GM19035 (cell line): ENCODE data around the gene GIT2.
"Not testable (repeated sequence)": the region's sequence is repeated elsewhere in the genome, so short reads cannot be mapped to it uniquely, and the experiment has no call there.

ENCODE experiments used
- ATAC-seq: cut with Tn5 transposase; IDR thresholded peaks from one replicate; pipeline ENCODE4 v1.9.1; 2021; ENCODE audit not compliant: unreplicated experiment

The GIT2 gene

DNA sequence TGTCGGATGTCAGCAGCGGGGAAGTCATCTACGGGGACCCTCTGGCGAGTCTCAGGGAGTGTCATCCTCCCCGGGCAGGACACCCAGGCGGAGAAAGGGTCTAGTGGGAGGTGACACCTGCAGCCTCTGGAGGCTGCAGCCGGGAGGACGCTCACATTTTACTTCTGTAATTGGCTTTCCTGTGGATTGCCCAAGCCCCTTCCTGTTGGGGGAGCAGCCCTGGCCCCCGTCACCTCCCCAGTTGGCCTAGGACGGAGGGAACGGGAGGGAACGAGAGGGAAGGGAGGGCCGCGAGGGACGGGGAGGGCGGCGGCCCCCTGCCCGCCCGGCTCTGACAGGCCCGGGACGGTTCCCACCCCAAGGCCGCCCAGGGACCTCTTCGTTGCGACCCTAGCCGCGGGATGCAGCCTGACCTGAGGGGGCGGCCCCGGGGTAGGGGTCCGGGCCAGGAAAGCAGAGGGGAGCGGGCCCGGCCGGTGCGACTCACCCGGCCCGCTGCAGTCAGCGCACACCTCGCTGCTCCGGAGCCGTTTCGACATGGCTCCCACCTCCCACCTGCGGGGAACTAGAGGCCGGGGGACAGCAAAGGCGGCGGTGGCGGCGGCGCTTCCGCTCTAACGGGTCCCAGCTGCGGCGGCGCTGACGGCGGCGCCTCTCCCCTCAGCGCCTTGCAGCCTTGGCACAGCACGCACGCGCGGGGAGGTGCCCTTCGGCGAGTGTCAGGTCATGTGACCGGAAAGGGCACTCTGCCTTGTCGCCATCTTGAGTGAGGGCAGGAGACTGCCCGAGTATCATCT lies at the start of gene GIT2:
TSS of gene GIT2 (minus strand) at position 683 of the 797 bp plus-strand sequence. CDS start at position 539, 144 bp downstream.
- ATAC-seq, result peak; percentile 56

DNA sequence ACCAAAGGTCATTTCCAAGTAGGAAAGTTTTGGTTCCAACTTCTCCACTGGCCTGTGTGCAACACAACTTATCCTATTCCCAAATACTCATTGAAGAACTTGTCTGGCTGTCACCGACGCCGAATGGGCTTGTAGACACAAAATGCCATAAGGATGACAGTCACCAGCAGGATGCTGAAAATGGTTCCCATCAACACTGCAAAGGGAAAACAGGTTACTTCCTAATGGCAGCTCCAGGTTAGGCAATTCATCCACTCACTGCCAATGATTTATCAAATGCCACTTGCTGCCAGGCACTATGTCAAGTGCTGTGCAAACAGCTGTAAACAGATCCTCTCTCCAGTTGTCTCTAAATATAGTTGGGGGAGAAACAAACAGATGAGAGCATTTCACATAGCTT lies 46.1 kb upstream of the GIT2 start:
- no peak for ATAC-seq

DNA sequence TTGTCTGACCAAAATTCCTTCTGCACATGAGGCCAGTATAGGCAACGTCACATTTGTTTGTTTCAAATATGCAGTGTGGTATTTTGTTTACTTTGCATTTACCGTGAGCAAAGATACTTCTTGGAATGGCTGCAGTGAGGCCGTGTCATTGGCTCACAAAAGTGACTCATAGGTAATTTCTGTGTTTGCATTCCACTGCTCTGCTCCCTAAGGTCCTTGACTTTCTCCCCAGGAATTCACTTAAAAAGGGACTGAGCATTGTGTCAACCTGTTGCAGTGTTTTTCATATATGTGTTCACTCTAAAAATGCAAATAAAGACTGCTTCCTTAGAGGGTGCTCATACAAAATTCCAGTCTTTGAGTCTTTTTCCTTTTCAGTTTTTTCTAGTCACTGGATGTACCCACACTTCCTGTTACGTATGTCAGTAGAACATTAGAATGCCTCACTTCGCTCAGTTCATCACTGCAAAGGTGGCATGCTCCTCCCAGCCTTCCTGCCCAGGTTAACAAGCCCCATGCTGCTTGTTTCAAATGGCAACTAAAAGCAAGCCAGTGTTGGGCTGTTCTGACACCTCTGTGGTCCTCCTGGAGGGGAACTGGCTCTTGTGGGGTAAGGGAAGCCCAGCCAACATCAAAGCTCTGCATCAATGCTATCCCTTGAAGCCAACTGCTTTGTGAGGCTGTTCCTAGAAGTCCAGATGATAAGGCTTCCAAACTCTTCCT lies 43.1 kb upstream of the GIT2 start:
- no peak for ATAC-seq

DNA sequence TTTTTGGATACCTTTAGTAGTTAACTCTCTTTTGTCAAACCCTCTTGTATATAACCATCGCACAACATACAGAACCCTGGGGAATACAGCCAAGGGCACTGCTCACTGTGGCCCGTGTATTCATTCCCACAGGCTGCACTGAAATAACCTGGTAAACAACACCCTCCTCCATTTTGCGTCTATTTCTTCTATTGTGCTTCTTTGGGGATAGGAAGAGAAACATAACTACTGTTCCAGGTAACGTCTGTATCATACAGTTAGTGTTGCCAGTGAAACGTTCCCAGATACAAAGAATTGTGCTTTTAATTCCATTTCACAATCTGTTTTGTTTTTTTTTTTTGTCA lies 42.5 kb upstream of the GIT2 start:
- no peak for ATAC-seq

DNA sequence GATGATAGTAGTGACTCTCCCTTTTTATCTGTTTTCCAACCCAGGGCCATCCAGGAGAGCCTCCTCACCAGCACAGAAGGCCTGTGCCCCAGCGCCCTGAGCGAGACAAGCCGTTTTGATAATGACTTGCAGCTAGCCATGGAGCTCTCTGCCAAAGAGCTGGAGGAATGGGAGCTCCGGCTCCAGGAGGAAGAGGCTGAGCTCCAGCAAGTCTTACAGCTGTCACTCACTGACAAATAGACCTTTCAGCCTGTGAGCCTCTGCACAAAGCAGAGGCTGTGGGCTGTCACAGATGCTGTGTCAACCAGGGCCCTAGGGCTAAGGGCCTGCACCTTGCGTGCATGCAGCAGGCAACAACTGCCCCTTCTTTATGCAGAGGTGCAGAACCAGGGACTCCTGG lies 41.1 kb upstream of the GIT2 start:
- no peak for ATAC-seq

DNA sequence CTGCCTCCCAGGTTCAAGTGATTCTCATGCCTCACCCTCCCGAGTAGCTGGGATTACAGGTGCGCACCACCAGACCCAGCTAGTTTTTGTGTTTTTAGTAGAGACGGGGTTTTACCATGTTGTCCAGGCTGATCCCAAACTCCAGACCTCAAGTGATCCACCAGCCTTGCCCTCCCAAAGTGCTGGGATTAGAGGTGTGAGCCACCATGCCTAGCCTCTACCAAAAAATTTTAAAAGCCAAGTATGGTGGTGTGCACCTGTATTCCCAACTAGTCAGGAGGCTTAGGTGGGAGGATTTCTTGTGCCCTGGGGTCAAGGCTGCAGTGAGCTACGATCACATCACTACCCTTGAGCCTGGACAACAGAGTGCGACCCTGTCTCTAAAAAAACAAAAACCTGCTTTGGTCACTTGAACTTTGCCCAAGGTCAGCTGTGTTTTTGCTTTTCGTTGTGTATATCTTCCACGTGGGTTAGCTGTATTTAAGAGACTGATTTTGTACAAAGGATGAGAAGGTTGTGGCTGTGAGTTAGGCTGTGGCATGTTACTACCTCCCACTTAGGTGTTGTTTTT lies 39.5 kb upstream of the GIT2 start:
- no peak for ATAC-seq

DNA sequence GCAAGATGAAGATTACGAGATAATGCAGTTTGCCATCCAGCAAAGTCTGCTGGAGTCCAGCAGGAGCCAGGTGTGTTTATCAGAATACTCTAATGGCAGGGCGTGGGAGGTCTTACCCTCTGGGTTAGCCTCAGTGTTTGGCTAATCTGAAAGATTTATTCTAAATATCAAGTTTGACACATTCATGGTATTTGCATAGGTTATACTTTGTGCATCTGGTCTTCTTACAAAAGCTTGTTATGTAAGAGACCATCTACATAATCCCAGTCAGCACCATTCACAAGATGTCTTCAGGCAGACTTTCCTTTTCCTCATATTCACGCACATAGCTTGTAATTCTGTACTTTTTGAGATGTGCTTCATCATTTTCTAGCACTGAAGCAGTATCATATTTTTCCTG lies 37.7 kb upstream of the GIT2 start:
- ATAC-seq, result no peak

DNA sequence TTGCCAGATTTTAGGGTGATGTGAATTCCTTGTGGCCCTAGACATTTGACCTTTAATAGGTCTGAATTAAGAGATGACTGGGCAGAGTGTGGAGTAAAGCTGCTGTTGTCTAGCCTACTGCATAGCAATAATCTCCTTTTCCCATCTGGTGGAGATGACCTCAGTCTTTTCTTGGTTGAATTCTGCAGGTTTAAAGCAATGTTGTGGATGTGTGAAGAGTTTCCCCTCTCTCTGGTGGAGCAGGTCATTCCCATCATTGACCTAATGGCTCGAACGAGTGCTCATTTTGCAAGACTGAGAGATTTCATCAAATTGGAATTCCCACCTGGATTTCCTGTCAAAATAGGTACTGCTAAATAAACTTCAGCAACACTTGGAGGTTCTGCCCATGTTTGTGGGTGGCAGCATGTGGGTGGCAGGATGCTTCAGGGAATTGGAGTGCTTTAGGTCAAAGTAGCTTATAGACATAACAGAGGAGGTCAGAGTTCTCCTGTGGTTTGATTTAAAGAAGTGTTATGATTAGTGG lies 33.2 kb upstream of the GIT2 start:
- no peak for ATAC-seq

DNA sequence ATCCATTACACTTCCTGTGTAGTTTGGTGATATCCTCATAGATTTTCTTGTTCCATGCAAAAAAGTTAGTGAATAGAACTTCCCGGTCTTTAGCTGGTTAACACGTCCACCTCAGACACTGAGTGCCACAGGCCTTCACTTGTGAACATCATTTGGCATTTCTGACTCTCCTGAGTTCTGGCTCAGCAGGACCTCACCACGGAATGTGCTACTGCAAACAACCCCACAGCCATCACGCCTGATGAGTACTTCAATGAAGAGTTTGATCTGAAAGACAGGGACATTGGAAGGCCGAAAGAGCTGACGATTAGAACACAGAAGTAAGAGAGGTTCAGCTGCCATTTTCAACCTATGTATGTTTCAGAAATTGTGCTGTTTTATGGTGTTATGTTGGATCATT lies 32.2 kb upstream of the GIT2 start:
- no peak for ATAC-seq

DNA sequence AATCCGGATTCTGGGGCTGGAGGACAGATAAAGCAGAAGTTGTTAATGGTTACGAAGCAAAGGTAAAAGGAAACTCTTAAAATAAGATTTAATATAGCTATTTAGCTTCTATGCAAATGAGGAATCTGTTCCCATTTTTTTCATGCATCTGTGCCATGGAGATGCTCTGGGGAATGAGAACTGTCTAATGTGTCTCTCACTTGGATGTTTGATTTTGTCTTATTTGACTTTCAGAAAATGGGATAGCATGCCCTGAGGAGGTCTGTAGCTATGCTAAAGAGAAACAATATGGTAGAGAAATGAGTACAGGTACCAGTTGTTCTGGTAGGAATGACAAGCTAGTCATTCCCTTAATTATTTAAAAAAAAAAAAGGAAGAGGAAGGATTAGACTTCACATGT lies 27.9 kb upstream of the GIT2 start:
- no peak for ATAC-seq

GRCh38 chr12:110023059-110023980 lies 27.2 kb upstream of the GIT2 start:
- ATAC-seq, result no peak

DNA sequence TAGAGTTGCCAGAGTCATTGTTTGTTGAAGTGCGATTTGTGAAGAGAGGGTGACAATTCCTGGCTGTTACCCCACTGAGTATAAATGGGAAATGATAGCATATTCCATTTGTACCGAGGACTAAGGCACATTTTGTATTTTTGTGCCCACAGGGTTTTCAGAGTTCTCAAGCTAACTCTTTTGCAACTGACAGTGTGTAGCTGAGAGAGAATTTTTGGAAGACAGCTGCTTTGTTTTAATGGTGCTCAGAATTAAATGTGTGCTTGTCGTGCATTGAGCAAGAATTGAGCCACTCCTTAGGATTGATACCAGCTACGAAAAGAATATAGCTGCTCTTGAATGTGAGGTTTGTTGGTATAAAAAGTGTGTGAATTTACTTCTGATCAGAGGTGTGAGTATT lies 24.8 kb upstream of the GIT2 start:
- ATAC-seq, result no peak

- ATAC-seq, result no peak
Observed at GRCh38 chr12:110015132-110015531, 19.0 kb upstream of the GIT2 start.

- ATAC-seq, result no peak
Observed at GRCh38 chr12:110012659-110013058, 16.5 kb upstream of the GIT2 start.

GRCh38 chr12:110012137-110012536 lies 16.0 kb upstream of the GIT2 start:
- no peak for ATAC-seq

DNA sequence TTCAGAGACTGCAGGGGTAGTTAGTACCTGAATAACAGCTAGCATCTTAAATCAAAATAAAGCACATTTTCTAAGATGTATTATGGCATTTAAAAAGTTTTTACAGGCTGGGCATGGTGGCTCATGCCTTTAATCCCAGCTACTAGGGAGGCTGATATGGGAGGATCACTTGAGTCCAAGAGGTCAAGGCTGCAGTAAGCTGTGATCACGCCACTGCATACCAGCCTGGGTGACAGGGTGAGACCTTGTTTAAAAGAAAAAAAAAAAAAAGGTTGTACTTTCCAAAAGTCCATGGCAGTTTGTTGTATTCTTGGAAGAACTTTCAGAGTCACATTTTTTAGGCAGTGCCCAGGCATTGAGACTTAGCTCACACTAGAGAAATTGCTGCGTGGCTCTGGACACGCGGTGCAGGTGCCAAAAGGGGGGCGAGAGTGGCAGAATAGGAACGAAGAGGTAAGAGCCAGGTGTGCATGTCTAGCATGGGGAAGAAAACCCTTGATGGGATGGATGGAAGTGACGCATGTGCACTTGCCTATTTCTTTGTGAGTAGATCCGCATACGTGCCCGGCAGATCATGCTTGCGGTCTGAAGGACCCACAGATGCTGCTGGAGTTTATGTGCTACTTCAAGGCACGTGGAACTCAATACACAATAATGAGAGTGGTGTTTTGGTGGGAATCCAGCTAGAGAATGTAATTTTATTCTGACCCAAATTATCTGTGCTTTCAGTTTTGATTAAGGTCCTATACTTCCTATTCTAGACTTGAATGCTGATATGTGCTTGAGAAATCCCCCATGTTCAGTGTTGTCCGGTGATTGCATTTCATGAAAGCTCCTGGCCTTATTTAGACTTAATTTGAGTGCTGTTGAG lies 14.9 kb upstream of the GIT2 start:
- ATAC-seq, result no peak

- not testable (repeated sequence) for ATAC-seq
Observed at GRCh38 chr12:110008681-110009398, 12.7 kb upstream of the GIT2 start.

DNA sequence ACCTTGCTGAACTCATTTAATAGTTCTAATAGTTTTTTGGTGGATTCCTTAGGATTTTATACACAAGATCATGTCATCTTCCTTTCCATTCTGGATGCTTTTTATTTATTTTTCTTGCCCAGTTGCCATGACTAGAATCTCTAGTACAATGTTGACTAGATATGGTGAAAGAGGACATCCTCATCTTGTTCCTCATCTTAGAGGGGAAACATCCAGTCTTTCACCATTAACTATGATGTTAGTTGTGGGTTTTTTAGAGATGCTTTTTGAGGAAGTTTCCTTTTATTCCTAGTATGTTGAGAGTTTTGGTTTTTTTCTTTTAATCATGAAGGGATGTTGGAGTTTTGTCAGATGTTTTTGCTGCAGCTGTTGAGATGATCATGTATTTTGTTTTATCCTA lies 11.7 kb upstream of the GIT2 start:
- ATAC-seq, result no peak

GRCh38 chr12:110006115-110006514 lies 9.9 kb upstream of the GIT2 start:
- no peak for ATAC-seq
